Measurements from ENCODE around the gene ASB3. TPM values are rescaled to one million over a fixed set of nuclear protein-coding genes. Genes with fewer than 3 reads are reported as not detected.

The ASB3 gene
- polyA plus RNA-seq, 1 donor (not counting 4 experiments of a cell fraction or from before 2014, with no cell fraction given), result 16.6 TPM

GRCh38 chr2:53641290-53641689 lies 145.5 kb downstream of the ASB3 start:
- no peak overlapping the region for H3K9ac ChIP-seq (ENCODE audit: control insufficient read depth, extremely low read depth, insufficient read depth, low read length)
- H3K79me2 ChIP-seq (ENCODE audit: control insufficient read depth, insufficient read depth, low read length), result no peaks in the 10 kb centered on the region
- H3K27ac ChIP-seq (ENCODE audit: control insufficient read depth, insufficient read depth, low read length), result no peak overlapping the region
- H3K36me3 ChIP-seq (ENCODE audit: control insufficient read depth in 2 of 2, extremely low read depth in 1 of 2, insufficient read depth in 2 of 2, low read length in 2 of 2), result no peaks in the 10 kb centered on the region
- H3K4me2 ChIP-seq (ENCODE audit: control insufficient read depth, extremely low read depth, insufficient read depth, low read depth, low read length), result no peak overlapping the region
- TF ChIP-seq CTCF (optimal IDR thresholded peaks at IDR 0.05 in 1 of 3, IDR thresholded peaks at IDR 0.05 in 1 of 3, conservative IDR thresholded peaks at IDR 0.05 in 1 of 3; ENCODE audit: extremely low read depth in 1 of 3, insufficient read depth in 2 of 3, low read length in 3 of 3), result no peak
- no peak for TF ChIP-seq EZH2 (IDR thresholded peaks at IDR 0.05; ENCODE audit: low read length)
- H3K9me3 ChIP-seq (ENCODE audit: control insufficient read depth, low read depth, low read length), result no peaks in the 10 kb centered on the region
- H2AFZ ChIP-seq (ENCODE audit: control insufficient read depth, low read length), result no peak overlapping the region
- dilution Hi-C loops (cut with MboI; ENCODE audit: extremely low pct_ligation_motif_present, low sequenced_read_pairs), result no loop called here
- no peaks in the 10 kb centered on the region for H3K9me1 ChIP-seq (ENCODE audit: control insufficient read depth, extremely low read depth, insufficient read depth, low read length)
- no peak for DNase-seq (ENCODE audit: low read depth, low spot score)
- H4K20me1 ChIP-seq (ENCODE audit: control insufficient read depth, extremely low read depth, insufficient read depth, low read length), result no peaks in the 10 kb centered on the region
- no peaks in the 10 kb centered on the region for H3K27me3 ChIP-seq (ENCODE audit: control insufficient read depth, extremely low read depth, insufficient read depth, low read length)
- no peak for FAIRE-seq
- H3K4me3 ChIP-seq (ENCODE audit: control insufficient read depth in 2 of 3, extremely low read depth in 1 of 3, insufficient read depth in 2 of 3, low read depth in 1 of 3, low read length in 3 of 3), result no peak overlapping the region
- no peaks in the 10 kb centered on the region for H3K4me1 ChIP-seq (ENCODE audit: control insufficient read depth, extremely low read depth, insufficient read depth, low read length)

DNA sequence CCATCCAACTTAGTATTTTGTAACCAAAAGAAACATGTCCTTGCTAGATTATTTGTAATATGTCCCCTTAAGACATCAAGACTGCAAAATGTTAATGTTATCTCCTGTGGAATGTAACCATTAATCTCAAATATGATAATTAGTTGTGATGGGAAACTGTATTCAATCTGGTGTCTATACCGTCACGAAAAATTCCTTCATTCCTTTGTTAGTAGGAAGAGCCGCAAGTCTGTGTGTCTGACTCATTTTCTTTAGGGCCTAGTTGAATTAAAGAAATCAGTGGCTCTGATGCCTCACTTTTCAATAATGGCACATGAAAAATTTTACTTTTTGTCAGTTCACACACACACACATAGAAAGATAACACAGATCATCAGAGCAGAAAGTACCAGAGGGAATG lies 146.3 kb downstream of the ASB3 start:
- no peaks in the 10 kb centered on the region for H3K36me3 ChIP-seq (ENCODE audit: control insufficient read depth in 2 of 2, extremely low read depth in 1 of 2, insufficient read depth in 2 of 2, low read length in 2 of 2)
- no peaks in the 10 kb centered on the region for H3K9me1 ChIP-seq (ENCODE audit: control insufficient read depth, extremely low read depth, insufficient read depth, low read length)
- H3K4me2 ChIP-seq (ENCODE audit: control insufficient read depth, extremely low read depth, insufficient read depth, low read depth, low read length), result no peak overlapping the region
- H3K4me3 ChIP-seq (ENCODE audit: control insufficient read depth in 2 of 3, extremely low read depth in 1 of 3, insufficient read depth in 2 of 3, low read depth in 1 of 3, low read length in 3 of 3), result no peak overlapping the region
- no peaks in the 10 kb centered on the region for H3K79me2 ChIP-seq (ENCODE audit: control insufficient read depth, insufficient read depth, low read length)
- no peak for DNase-seq (ENCODE audit: low read depth, low spot score)
- H2AFZ ChIP-seq (ENCODE audit: control insufficient read depth, low read length), result no peak overlapping the region
- no peaks in the 10 kb centered on the region for H3K27me3 ChIP-seq (ENCODE audit: control insufficient read depth, extremely low read depth, insufficient read depth, low read length)
- dilution Hi-C loops (cut with MboI; ENCODE audit: extremely low pct_ligation_motif_present, low sequenced_read_pairs), result no loop called here
- no peaks in the 10 kb centered on the region for H3K9me3 ChIP-seq (ENCODE audit: control insufficient read depth, low read depth, low read length)
- no peak for FAIRE-seq
- no peaks in the 10 kb centered on the region for H4K20me1 ChIP-seq (ENCODE audit: control insufficient read depth, extremely low read depth, insufficient read depth, low read length)
- H3K27ac ChIP-seq (ENCODE audit: control insufficient read depth, insufficient read depth, low read length), result no peak overlapping the region
- H3K9ac ChIP-seq (ENCODE audit: control insufficient read depth, extremely low read depth, insufficient read depth, low read length), result no peak overlapping the region
- H3K4me1 ChIP-seq (ENCODE audit: control insufficient read depth, extremely low read depth, insufficient read depth, low read length), result no peaks in the 10 kb centered on the region
- TF ChIP-seq EZH2 (IDR thresholded peaks at IDR 0.05; ENCODE audit: low read length) (no peak), CTCF (optimal IDR thresholded peaks at IDR 0.05 in 1 of 3, IDR thresholded peaks at IDR 0.05 in 1 of 3, conservative IDR thresholded peaks at IDR 0.05 in 1 of 3; ENCODE audit: extremely low read depth in 1 of 3, insufficient read depth in 2 of 3, low read length in 3 of 3) (no peak)

Data from keratinocyte (primary cell).